Left lung (tissue), 10 donors: ENCODE data around the gene UBE2J2. TPM values are rescaled to one million over a fixed set of nuclear protein-coding genes. Genes with fewer than 3 reads are reported as not detected.

ENCODE experiments used
- ATAC-seq: fragments of 200-7000 bp; cut with Tn5 transposase; one replicate; pipeline ENCODE4 v1.9.1; 2020; ENCODE audit warnings: moderate library complexity
- DNase-seq, 4 donors: peaks; one replicate each; pipeline ENCODE4 v3.0.0-alpha.2; 2013 to 2020
- H3K27ac ChIP-seq, 2 donors: fragments of 200-600 bp; sonication (generic) in 1 of 2; one replicate each; pipeline versions ENCODE4 v1.5.0 to v1.8.0; 2020 to 2021
- H3K27me3 ChIP-seq, 2 donors: fragments of 200-600 bp; sonication (generic) in 1 of 2; one replicate each; pipeline versions ENCODE4 v1.5.0 to v1.8.0; 2020 to 2021
- H3K36me3 ChIP-seq, 2 donors: fragments of 200-600 bp; sonication (generic) in 1 of 2; one replicate each; pipeline versions ENCODE4 v1.5.0 to v1.8.0; 2020 to 2021
- H3K4me1 ChIP-seq, 2 donors: fragments of 200-600 bp; one replicate each; pipeline ENCODE4 v1.8.0; 2021
- H3K4me3 ChIP-seq, 2 donors: fragments of 200-600 bp; sonication (generic) in 1 of 2; one replicate each; pipeline versions ENCODE4 v1.5.0 to v1.8.0; 2020 to 2021; ENCODE audit warnings: mild to moderate bottlenecking in 1 of 2
- H3K9me3 ChIP-seq, 2 donors: fragments of 200-600 bp; sonication (generic) in 1 of 2; one replicate each; pipeline versions ENCODE4 v1.5.0 to v1.8.0; 2020 to 2021
- CTCF ChIP-seq, 2 donors: fragments of 200-600 bp; sonication (generic) in 1 of 2; IDR thresholded peaks; one replicate each; pipeline versions ENCODE4 v1.5.0 to v1.8.0; 2021; ENCODE audit warnings: antibody characterized with exemption in 2 of 2
- intact Hi-C, 2 donors: fragments of 100-400 bp; cut with DNase I; formaldehyde crosslinking; loops; one replicate each; pipeline versions ENCODE4 v1.11.2 to v1.14.2; 2022
- polyA plus RNA-seq, 6 donors: library from polyadenylated mRNA; unstranded; fragments of 120-200 nt; gene quantifications; one replicate each; pipeline ENCODE4 v1.2.1, GENCODE V29; 2013; ENCODE audit not compliant: insufficient read length in 6 of 6
- total RNA-seq, 2 donors: library from RNA; stranded (reverse); fragmentation: NEBNext Ultra II Directional; extraction: Animal tissue kit (Norgen Biotek cat#: 25700); gene quantifications; one replicate each; pipeline ENCODE4 v1.2.1, GENCODE V29; 2021
- donor health status: DM: no; HTN: yes; CAD: no.
- donor health status: DM: no; HTN: no; CAD: no.

UBE2J2 gene
- total and polyA plus RNA-seq, 8 donors, result 42.8 to 68.6 (median 52.1) TPM

- no peaks in the 10 kb centered on the region for H3K9me3 ChIP-seq
- TF ChIP-seq CTCF (IDR thresholded peaks at IDR 0.05), result no peak
- no peaks in the 10 kb centered on the region for H3K27me3 ChIP-seq
- peaks cover 0 to 98% of the 10 kb centered on the region in 2 donors for H3K36me3 ChIP-seq
- ATAC-seq (no peak), DNase-seq (no peak)
- no peak overlapping the region for H3K4me3 ChIP-seq
- no peak overlapping the region for H3K27ac ChIP-seq
- H3K4me1 ChIP-seq, result peaks cover 0 to 7% of the 10 kb centered on the region in 2 donors
- intact Hi-C loops, result no loop called here
Measured at GRCh38 chr1:1264026-1264425, 9.6 kb downstream of the UBE2J2 start.

GRCh38 chr1:1262758-1263157 lies 10.9 kb downstream of the UBE2J2 start:
- no peaks in the 10 kb centered on the region for H3K27me3 ChIP-seq
- ATAC-seq (no peak), DNase-seq (no peak)
- H3K4me1 ChIP-seq, result peaks cover 0 to 7% of the 10 kb centered on the region in 2 donors
- H3K9me3 ChIP-seq, result no peaks in the 10 kb centered on the region
- no peak for TF ChIP-seq CTCF (IDR thresholded peaks at IDR 0.05)
- H3K4me3 ChIP-seq, result no peak overlapping the region
- intact Hi-C loops, result no loop called here
- H3K36me3 ChIP-seq, result peaks cover 0 to 90% of the 10 kb centered on the region in 2 donors
- H3K27ac ChIP-seq, result no peak overlapping the region

- H3K36me3 ChIP-seq, result peaks cover 0 to 85% of the 10 kb centered on the region in 2 donors
- no peak overlapping the region for H3K27ac ChIP-seq
- peaks cover 0 to 7% of the 10 kb centered on the region in 2 donors for H3K4me1 ChIP-seq
- DNase-seq (no peak), ATAC-seq (no peak)
- TF ChIP-seq CTCF (IDR thresholded peaks at IDR 0.05), result no peak
- no peak overlapping the region for H3K4me3 ChIP-seq
- no peaks in the 10 kb centered on the region for H3K9me3 ChIP-seq
- intact Hi-C loops, result no loop called here
- no peaks in the 10 kb centered on the region for H3K27me3 ChIP-seq
Measured at GRCh38 chr1:1262071-1262470, 11.6 kb downstream of the UBE2J2 start.

- intact Hi-C loops, result no loop called here
- Histone ChIP-seq H3K4me1 (peaks cover 0 to 7% of the 10 kb centered on the region in 2 donors), H3K4me3 (no peak overlapping the region), H3K27me3 (no peaks in the 10 kb centered on the region), H3K27ac (peak overlapping the region in 1 of 2 donors; percentile 45), H3K9me3 (no peaks in the 10 kb centered on the region), H3K36me3 (peaks cover 0 to 85% of the 10 kb centered on the region in 2 donors)
- no peak for DNase-seq
- no peak for ATAC-seq
- no peak for TF ChIP-seq CTCF (IDR thresholded peaks at IDR 0.05)
Measured at GRCh38 chr1:1260843-1261560, 12.7 kb downstream of the UBE2J2 start.

- Histone ChIP-seq H3K9me3 (no peaks in the 10 kb centered on the region), H3K36me3 (peaks cover 0 to 87% of the 10 kb centered on the region in 2 donors), H3K27me3 (no peaks in the 10 kb centered on the region), H3K4me3 (no peak overlapping the region), H3K27ac (no peak overlapping the region), H3K4me1 (peaks cover 0 to 7% of the 10 kb centered on the region in 2 donors)
- intact Hi-C loops, result no loop called here
- no peak for DNase-seq
- ATAC-seq, result no peak
- TF ChIP-seq CTCF (IDR thresholded peaks at IDR 0.05), result no peak
Measured at GRCh38 chr1:1259951-1260600, 13.6 kb downstream of the UBE2J2 start.
